HG03520 (cell line): ENCODE data around the gene TRIP11.

Source experiments
- ATAC-seq: cut with Tn5 transposase; IDR thresholded peaks from one replicate; pipeline ENCODE4 v1.9.1; 2021; ENCODE audit warnings: mild to moderate bottlenecking, moderate library complexity; ENCODE audit not compliant: unreplicated experiment

TRIP11 gene

DNA sequence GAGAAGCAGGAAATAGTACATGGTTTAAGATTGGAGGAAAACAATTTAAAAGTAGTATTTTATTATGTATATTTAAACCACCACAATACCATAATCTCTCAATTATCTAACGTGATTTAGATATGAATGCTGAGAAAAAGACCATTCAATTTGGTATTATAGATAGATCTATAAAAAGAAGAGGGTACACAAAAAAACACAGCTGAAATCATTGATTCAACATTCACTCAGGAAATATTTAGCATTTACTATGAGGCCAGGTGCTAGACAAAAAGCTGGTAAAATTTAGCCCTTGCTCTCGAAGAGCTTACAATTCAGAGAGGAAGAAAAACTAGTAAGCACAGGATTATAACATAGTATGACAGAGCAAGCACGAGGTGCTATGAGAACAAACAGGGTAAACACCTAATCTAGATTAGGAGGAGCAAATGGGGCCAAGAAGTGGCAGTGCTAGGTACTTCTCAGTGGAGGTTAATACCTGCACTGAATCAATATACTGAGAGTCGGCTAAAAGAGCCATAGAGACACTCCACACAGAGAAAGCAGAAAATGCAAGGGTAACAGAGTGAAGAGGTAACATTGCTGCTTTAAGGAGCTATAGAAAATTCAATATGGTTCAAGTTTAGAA lies 27.6 kb downstream of the TRIP11 start:
- ATAC-seq, result no peak

DNA sequence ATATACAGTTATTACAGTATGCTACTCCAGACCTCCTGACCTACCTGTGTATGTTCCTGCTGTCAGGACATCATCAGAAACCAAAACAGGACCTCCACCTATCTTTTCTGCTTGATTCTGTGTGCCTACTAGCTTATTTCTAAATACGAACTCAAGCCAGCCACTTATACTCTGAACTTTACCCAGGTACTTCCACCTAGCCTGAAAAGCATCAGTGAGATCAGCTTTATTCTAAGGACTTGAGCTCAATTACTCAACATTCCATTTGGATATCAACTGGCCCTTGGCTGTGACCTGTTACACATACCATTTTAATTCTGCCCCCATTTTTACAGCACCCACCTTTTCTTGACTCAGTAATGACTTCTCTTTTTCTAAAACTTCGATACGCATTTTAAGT lies 29.2 kb downstream of the TRIP11 start:
- no peak for ATAC-seq

DNA sequence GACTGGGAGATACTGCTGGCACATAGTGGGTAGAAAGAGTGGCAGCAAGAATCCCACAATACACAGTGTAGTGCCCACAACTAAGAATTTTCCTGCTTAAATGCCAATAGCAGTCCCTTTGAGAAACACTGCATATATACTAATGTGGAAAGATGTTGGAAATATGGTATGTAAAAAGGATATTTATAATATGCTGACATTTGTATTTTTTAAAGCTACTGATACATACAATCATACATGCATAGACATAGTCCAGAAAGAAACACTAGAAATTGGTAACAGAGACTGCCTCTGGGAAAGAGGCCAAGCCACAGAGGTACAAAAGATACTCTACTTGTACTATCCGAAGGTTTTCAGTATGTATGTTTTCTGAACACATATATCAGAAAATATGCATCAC lies 30.3 kb downstream of the TRIP11 start:
- no peak for ATAC-seq

DNA sequence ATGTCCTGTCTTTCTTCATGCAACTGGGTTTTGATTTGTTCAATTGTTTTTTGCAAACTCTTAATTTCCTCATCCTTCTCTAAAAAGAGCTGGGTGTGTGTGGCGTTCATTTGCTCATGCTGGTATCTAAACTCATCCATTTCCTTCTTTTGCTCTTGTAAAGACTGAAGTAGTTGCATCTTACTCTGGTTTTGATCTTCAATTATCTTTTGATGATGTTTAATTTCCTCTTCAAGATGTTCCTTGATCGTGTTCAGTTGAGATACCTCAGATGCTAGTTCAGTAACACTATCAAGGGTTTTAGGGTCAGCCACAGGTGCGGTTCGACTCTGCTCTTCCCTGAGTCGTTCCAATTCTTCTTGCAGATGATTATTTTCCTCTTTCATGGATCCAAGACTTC lies 34.8 kb downstream of the TRIP11 start:
- ATAC-seq, result no peak

DNA sequence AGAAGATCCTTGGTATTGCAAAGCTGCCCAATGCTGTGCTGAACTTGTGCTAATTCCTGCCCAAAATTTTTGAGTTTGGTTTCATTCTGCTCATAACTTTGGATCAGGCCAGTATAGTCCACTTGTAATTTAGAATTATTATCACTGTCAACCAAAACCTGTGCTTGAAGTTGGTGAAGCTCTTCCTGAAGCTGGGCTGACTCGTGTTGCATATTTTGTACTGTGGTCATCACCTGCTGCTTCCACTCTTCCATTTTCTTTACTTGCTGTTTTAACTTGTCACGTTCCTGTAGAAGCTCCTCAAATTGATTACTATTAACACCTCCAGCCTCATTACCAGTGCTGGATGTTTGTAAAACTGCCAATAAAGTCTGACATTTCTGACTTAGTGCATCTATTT lies 35.8 kb downstream of the TRIP11 start:
- ATAC-seq, result no peak

DNA sequence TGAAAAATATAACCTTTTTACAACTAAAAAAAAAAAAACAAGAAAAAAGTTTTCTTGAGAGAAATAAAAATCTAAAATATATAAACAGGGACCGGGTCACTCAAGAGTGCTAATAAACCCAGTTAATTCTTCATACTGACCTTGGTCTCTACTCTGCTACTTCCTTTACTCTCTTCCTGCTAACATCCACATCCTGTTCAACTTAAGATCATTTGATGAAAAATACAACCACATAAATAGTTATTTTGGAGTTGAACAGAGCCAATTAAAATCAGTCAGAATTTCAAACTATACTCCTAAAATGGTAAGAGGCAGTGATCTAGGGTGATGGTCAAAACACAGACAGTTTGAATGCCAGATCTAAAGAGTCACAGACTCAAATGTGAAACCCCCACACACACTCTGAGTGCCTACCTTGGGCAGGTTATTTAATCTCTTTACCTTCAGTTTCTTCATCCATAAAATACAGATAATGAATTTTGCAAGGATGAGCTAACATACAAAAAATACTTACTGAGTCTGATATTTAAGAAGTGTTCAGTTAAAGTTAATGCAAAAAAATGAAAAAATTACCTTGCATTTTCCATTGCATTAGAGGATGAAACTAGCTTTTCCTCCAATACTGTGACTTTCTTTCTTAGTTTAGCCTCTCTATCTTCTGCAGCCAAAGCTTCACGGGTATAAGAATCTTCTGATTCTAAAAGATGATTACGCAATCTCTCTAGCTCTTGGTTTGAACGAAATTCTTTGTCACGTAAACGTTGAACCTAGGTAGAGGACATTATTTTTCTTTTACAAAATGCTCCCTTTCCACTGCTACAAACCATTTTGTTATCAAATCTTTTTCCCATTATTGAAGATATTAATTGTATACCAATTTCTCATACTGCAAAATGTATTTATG lies 40.9 kb downstream of the TRIP11 start:
- ATAC-seq, result no peak

DNA sequence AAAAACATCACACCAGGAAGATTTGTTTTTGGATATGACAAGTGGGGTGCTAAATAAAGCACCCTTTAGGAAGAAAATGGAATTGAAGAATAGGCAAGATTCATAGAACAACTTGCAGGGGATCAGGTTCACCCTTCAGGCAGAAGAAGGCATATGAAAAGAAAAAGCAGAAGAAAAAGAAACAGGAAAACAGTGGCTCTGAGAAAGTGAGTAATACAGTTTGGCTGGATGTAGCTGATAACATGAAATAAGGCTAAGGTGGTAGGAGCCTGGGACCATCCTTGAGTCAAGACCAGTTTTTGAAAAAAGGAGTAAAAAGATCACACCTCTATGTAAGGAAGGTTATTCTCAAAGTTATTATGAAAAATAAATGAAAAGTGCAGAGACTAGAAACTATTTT lies 42.4 kb downstream of the TRIP11 start:
- ATAC-seq, result no peak

DNA sequence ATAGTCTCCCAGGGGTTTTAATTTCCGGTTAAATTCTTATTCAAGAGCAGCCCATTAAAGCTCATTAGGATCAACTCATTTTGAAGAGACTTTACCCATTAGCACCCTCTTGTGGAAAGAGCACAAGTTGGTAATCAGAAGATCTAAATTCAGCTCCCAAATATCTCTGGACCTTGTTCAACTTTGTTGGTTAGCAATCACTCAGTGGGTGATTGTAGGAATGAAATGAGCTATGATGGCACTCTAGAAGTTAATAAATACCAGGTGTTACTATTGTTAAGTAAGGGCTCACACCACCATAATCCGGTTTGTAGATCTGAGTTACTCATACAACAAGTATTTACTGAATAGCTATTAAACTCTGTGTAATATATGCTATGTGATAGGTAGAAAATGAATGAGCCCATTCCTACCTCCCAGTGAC lies 42.9 kb downstream of the TRIP11 start:
- ATAC-seq, result no peak

DNA sequence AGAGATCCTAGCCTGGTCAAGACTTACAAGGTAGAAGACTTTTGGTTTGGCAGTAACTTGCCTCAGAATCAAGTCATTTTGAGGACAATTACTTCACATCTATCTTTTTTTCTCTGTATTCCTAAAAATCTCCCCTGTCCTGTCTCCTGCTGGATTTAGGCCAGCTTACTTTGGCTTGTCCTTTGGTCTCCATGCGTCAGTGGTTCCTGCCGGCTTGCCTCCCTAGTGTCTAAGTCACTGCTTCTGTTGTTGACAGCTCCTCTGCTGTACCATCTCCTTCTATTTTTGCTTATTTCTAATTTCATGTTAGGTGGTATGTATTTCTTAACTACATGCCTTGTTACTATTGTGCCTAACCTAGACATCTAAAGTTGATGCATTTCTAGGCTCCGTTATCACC lies 52.7 kb downstream of the TRIP11 start:
- no peak for ATAC-seq

DNA sequence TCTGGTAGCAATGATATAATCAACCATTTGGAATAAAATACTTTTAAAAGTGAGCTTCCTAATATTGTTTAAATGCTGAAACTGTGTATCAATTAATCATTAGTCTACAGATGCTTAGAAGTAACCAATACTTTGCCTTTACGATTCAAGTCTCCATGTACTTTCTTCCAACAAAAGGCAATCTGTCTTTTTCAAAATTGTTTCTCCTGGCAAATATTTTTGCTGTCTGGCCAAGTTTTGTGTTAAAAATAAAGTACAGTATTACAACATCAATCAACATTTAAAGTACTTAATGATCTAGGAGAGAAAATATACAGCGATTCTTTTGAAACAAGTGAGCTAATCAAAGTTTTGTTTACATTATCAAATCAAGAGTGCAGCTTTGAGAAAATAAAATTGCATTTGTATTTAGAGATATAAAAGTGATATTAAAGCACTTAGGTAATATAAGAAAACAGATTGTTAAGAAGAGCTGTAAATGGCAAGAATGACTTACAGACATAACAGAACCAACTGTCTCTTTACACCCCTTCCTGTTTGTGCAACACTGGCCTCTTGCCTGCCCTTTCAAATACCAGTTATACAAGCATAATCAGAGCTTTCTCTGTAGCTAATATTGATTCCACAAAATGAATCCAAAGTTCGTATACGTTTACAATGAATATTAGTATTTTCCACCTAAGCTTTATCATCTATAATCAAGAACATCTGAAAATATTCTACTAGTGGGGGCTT lies 54.2 kb downstream of the TRIP11 start:
- ATAC-seq, result no peak

DNA sequence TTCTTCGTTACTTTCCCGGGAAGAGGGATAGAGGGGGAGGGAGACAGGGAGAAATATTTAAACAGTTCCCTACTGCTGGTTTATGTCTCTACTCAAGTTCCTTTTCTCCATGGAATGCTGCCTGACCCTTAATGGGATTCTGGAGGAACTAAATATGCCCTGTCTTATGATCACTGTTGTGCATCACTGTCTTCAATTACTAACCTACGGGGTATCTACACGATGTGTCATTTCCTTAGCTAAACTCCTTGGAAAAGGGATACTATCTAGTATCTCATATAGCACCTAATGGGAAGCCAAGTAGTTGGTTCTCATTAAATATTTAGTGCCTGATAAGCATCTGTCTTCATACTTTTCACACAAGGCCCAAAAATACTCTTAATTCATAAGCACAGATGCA lies 54.9 kb downstream of the TRIP11 start:
- no peak for ATAC-seq

DNA sequence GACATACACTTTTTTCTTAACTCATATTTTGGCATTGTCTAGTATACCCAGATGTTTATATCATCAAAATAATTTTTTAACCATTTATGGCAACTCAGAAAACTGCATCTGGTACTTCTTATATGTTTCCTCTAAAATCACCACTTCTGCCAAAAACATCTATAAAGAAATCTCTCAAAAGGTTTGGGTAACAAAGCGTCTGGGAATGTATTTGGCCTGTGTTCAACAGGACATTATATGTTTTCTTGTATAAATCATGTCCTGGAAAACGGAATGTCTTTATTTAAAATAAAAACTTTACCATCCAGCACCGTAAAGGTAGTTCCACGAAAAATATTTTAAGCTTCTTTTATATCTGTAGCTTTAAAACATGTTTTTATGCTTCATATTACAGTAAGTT lies 56.3 kb downstream of the TRIP11 start:
- ATAC-seq, result no peak

DNA sequence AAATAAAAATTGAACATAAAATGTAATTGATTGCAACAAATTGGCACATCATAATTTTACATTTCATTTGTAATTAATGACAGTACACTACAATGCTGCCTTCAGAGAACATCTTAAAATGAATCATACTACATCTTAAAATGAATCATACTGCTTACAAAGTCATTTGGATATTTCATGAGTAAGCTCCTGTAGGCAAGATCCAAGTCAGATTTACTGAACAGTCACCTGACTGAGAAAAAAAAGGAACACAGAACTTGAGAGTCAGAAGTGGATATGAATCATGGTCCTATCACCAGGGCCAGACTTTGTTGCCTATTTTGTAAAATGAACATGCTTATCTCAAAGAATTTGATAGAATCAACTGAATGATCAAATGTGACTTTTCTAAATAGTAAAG lies 59.7 kb downstream of the TRIP11 start:
- ATAC-seq, result peak; percentile 76

DNA sequence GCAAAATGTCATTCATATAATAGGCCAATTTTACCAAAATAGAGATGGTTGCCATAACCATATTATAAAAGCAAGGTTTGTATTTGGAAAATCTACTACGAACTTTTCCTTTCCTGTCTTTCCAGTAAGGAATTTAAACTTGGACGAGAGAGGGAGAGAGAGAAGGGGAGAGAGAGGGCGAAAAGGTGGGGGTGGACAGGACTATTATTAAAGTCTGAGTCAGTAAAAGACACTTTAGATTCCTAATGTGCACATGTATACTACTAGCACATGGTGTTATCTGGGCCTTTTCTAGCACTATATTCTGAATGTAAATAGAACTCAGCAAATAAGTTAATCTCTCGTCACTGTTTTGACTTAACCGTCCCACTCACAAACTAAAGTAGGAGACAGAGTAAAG lies 62.0 kb downstream of the TRIP11 start:
- no peak for ATAC-seq

DNA sequence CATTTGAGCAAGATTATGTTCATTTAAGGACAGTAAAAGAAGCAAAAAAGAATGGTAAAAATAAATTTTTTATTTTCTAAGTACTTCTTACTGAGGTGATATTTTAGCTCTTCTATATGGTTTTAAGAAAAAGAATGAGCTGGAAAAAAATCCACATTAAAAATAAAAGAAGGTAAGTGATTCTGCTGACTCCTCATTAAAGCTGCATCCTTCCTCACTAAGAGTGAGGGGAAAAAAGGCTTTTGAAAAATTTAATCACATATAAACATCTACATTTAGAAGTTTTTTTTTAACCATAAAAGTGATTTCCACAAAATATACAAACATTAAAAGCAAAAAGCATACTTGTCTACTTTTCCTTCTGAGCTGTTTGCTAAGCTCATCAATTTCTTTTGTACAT lies 64.1 kb downstream of the TRIP11 start:
- no peak for ATAC-seq

DNA sequence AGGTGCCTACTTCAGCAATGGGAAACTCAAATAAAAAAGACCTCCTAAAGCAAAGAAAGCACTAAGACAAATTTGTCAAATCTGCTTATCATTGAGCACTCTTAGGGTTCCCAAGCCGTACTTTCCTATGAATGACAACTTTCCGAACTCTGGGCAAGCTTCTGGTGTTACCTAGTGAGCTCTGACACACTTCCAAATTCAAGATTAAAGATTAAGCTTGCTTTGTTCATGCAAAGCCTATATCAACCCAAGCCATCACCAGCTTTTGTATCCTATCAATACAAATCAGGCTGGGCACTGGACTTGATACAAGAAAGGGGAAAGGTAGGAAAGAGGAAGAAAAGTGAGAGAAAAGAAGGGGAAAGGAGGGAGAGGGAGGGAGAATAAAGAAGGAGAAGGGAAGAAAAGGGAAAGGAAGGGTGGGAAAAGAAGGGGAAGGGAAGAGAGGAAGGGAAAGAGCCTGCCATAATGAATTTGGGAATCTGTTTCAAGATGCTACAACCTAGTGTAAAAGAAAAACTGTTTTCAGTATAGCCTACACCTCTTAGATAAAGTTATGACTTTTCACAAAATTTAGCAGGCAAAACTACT lies 68.6 kb downstream of the TRIP11 start:
- no peak for ATAC-seq

DNA sequence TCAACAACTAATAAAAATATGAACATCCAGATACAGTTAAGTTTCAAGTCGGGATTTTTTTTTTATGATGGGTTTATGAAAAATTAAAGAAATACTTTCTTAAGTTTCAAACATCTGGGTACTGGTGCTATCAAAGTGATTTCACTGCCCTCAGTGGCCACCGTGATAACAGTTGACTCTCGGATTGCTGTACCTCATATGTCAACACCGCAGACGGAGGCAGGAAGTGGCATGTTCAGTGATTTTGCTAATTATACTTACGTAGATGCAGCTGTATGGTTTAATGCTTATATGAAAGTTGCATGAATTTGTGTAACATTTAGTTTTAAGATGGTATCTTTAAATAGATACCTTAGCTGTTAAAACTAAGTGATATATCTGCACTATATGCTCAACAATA lies 71.6 kb downstream of the TRIP11 start:
- ATAC-seq, result no peak

DNA sequence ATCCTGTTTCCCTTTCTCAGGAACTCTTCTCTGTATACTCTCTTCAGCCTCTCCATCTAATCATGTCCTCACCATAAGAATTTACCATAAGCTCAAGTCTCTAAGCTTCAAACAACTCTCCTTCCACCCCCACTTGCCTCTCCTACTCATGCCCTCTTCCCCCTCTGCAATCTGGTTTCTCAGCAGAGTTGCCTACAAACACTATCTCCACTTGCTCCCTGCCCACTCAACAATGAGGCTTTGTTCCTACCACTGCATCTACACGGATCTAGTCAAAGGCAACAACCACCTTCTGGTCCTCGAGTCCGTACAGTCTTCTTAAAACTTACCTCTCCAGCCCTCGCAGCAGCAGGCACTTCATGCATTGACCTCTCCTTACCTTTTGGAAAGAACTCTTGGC lies 75.1 kb downstream of the TRIP11 start:
- ATAC-seq, result no peak

DNA sequence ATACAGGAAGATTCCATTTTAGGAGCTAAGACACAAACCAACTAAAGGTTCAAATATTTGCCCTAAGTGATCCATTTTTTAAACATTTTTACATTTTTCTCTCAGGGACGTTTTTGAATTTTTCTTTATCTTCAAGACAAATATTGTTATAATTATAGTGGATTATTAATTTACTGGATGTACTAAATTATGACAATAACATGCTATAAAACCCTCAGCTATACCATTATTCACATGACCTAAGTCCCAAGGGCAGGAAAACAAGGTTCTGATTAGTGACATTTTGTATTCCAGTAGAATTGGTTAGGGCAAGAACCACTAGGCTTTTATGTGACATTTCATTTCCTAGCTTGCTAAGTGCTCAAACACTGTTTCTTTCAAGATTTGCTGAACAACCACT lies 75.8 kb downstream of the TRIP11 start:
- ATAC-seq, result no peak

DNA sequence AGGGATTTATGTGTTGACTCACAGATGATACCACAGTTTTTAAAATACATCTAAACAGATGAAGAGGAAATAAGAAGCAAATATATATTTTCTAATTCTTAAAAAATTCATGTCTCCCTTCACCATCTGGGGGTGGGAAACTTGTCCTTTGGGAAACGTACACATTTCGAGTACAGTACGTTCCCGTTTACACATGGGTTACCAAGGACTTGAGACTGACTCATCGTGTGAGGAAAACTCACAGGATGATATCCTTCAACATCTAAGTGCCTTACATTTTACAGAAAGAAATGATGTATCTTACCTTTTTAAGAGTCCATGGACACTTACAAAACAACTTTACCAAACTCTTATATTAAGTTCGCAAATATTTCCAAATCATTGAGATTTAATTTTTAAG lies 76.4 kb downstream of the TRIP11 start:
- no peak for ATAC-seq
